ENCODE measurements around the gene COL12A1.

Gene COL12A1

GRCh38 chr6:75076009-75076408, 129.8 kb downstream of the COL12A1 start:
- ChIA-PET POLR2A (no interaction called here), CTCF (no interaction called here)
- DNase-seq (ENCODE audit: extremely low spot score): no peak
- TF ChIP-seq CTCF (IDR thresholded peaks at IDR 0.05; ENCODE audit: control extremely low read depth, extremely low read depth, low read depth, missing control alignments): no peak

- POLR2A ChIA-PET: no interaction called here
- DNase-seq (ENCODE audit: extremely low spot score): no peak
- TF ChIP-seq CTCF (IDR thresholded peaks at IDR 0.05; ENCODE audit: control extremely low read depth, extremely low read depth, low read depth, missing control alignments): no peak
- CTCF ChIA-PET: interaction anchor here (1.1 to 1.2 kb wide), 2 partner anchors 12 to 14 kb away, joined by 3 to 4 read pairs; no protein-coding TSS in a partner anchor
Observed at GRCh38 chr6:75070244-75070643, 135.6 kb downstream of the COL12A1 start.

GRCh38 chr6:75065523-75065922, 140.3 kb downstream of the COL12A1 start:
- POLR2A ChIA-PET: no interaction called here
- no peak for DNase-seq (ENCODE audit: extremely low spot score)
- no peak for TF ChIP-seq CTCF (IDR thresholded peaks at IDR 0.05; ENCODE audit: control extremely low read depth, extremely low read depth, low read depth, missing control alignments)
- CTCF ChIA-PET: interaction anchor here (1.3 to 1.6 kb wide), 2 partner anchors 13 to 30 kb away, joined by 3 read pairs; no protein-coding TSS in a partner anchor

- DNase-seq (ENCODE audit: extremely low spot score): no peak
- ChIA-PET CTCF (no interaction called here), POLR2A (no interaction called here)
- TF ChIP-seq CTCF (IDR thresholded peaks at IDR 0.05; ENCODE audit: control extremely low read depth, extremely low read depth, low read depth, missing control alignments): no peak
Observed at GRCh38 chr6:75052491-75052890, 153.4 kb downstream of the COL12A1 start.

GRCh38 chr6:75049308-75049707, 156.5 kb downstream of the COL12A1 start:
- POLR2A ChIA-PET: no interaction called here
- no peak for DNase-seq (ENCODE audit: extremely low spot score)
- no peak for TF ChIP-seq CTCF (IDR thresholded peaks at IDR 0.05; ENCODE audit: control extremely low read depth, extremely low read depth, low read depth, missing control alignments)
- CTCF ChIA-PET: no interaction called here

GRCh38 chr6:75044846-75045245, 161.0 kb downstream of the COL12A1 start:
- TF ChIP-seq CTCF (IDR thresholded peaks at IDR 0.05; ENCODE audit: control extremely low read depth, extremely low read depth, low read depth, missing control alignments): no peak
- CTCF ChIA-PET: no interaction called here
- POLR2A ChIA-PET: no interaction called here
- no peak for DNase-seq (ENCODE audit: extremely low spot score)

GRCh38 chr6:75041381-75041780, 164.5 kb downstream of the COL12A1 start:
- DNase-seq (ENCODE audit: extremely low spot score): no peak
- CTCF ChIA-PET: interaction anchor here (1.0 kb wide), 1 partner anchor 10 kb away, joined by 3 read pairs; no protein-coding TSS in a partner anchor
- POLR2A ChIA-PET: no interaction called here
- TF ChIP-seq CTCF (IDR thresholded peaks at IDR 0.05; ENCODE audit: control extremely low read depth, extremely low read depth, low read depth, missing control alignments): no peak
